NCI-H2029 (cell line): ENCODE results near the gene CITED4.
A peak's percentile ranks its signal among the peaks of the same experiment; 100 is the strongest.

Source experiments
- DNase-seq: peaks from one replicate; lab custom pipeline; 2025; lab: John Stamatoyannopoulos, UW

CITED4 gene

GRCh38 chr1:40853885-40854170, 8.3 kb downstream of the CITED4 start:
- no peak for DNase-seq

- no peak for DNase-seq
Measured at GRCh38 chr1:40853113-40853884, 8.9 kb downstream of the CITED4 start.

- no peak for DNase-seq
Measured at GRCh38 chr1:40851643-40852042, 10.5 kb downstream of the CITED4 start.

- DNase-seq: peak; percentile 95
Measured at GRCh38 chr1:40849801-40850592, 12.2 kb downstream of the CITED4 start.

- DNase-seq: peak; percentile 98
Measured at GRCh38 chr1:40848530-40849189, 13.5 kb downstream of the CITED4 start.

- DNase-seq: no peak
Measured at GRCh38 chr1:40847023-40847745, 15.0 kb downstream of the CITED4 start.

GRCh38 chr1:40845895-40846294, 16.3 kb downstream of the CITED4 start:
- DNase-seq: no peak

- no peak for DNase-seq
Measured at GRCh38 chr1:40844887-40845878, 17.0 kb downstream of the CITED4 start.

GRCh38 chr1:40844079-40844478, 18.1 kb downstream of the CITED4 start:
- DNase-seq: no peak

- DNase-seq: no peak
Measured at GRCh38 chr1:40842691-40843090, 19.5 kb downstream of the CITED4 start.

GRCh38 chr1:40842207-40842606, 20.0 kb downstream of the CITED4 start:
- DNase-seq: no peak

- no peak for DNase-seq
Measured at GRCh38 chr1:40841602-40842001, 20.6 kb downstream of the CITED4 start.

GRCh38 chr1:40840526-40841323, 21.4 kb downstream of the CITED4 start:
- no peak for DNase-seq

- DNase-seq: no peak
Measured at GRCh38 chr1:40839943-40840335, 22.2 kb downstream of the CITED4 start.

GRCh38 chr1:40838980-40839942, 22.9 kb downstream of the CITED4 start:
- DNase-seq: no peak

- DNase-seq: no peak
Measured at GRCh38 chr1:40838045-40838979, 23.9 kb downstream of the CITED4 start.

GRCh38 chr1:40837601-40838000, 24.6 kb downstream of the CITED4 start:
- DNase-seq: no peak

GRCh38 chr1:40836283-40836682, 25.9 kb downstream of the CITED4 start:
- DNase-seq: no peak
